GM12801 (cell line): ENCODE results near the gene PRKCE.

Experiments used
- CTCF ChIP-seq: IDR thresholded peaks from one replicate; pipeline ENCODE4 v1.5.1; 2011; ENCODE audit warnings: control low read depth; ENCODE audit not compliant: insufficient read length; ENCODE audit errors: extremely low read depth

The PRKCE gene

GRCh38 chr2:45840481-45840880 lies 189.0 kb downstream of the PRKCE start:
- TF ChIP-seq CTCF, result no peak

- TF ChIP-seq CTCF, result no peak
Measured at GRCh38 chr2:45841752-45842407, 190.4 kb downstream of the PRKCE start.

- no peak for TF ChIP-seq CTCF
Measured at GRCh38 chr2:45843136-45843535, 191.7 kb downstream of the PRKCE start.

- TF ChIP-seq CTCF, result no peak
Measured at GRCh38 chr2:45844796-45845457, 193.5 kb downstream of the PRKCE start.

GRCh38 chr2:45845566-45845965 lies 194.1 kb downstream of the PRKCE start:
- TF ChIP-seq CTCF, result no peak

- no peak for TF ChIP-seq CTCF
Measured at GRCh38 chr2:45849491-45850283, 198.2 kb downstream of the PRKCE start.

- no peak for TF ChIP-seq CTCF
Measured at GRCh38 chr2:45850558-45850957, 199.1 kb downstream of the PRKCE start.
